Panc1 (cell line): ENCODE results near the gene ATP11C. TPM values are rescaled to one million over a fixed set of nuclear protein-coding genes. Genes with fewer than 3 reads are reported as not detected.

Experiments used
- ATAC-seq: fragments of 200-7000 bp; cut with Tn5 transposase; 2 replicates; pipeline ENCODE4 v1.9.1; 2020; ENCODE audit warnings: mild to moderate bottlenecking, moderate library complexity
- BruUV-seq: library from RNA; stranded (reverse); fragments of 400-500 nt; replicated peaks from 2 replicates; lab custom pipeline; 2021; lab: Mats Ljungman, UMichigan
- CTCF ChIA-PET: fragments of 300-600 bp; sonication (Branson Sonifier 250); formaldehyde crosslinking; loops from one replicate; lab custom pipeline; 2022; ENCODE audit warnings: antibody characterized with exemption; lab: Charles Lee
- POLR2A ChIA-PET: fragments of 300-600 bp; sonication (Branson Sonifier 250); formaldehyde crosslinking; loops from one replicate; lab custom pipeline; 2022; ENCODE audit warnings: antibody characterized with exemption; lab: Charles Lee
- DNase-seq: peaks from one replicate; pipeline ENCODE4 v3.0.0-alpha.2; 2010; ENCODE audit warnings: low read depth, low spot score
- H3K27ac ChIP-seq: 2 replicates; pipeline ENCODE4 v1.5.1; 2011; ENCODE audit warnings: mild to moderate bottlenecking, low read length, inconsistent platforms
- H3K27me3 ChIP-seq: fragments of 200-500 bp; sonication (Bioruptor generic); 2 replicates; pipeline ENCODE4 v1.6.0; 2014; ENCODE audit warnings: low read length, inconsistent platforms; ENCODE audit not compliant: control insufficient read depth, insufficient read depth
- H3K36me3 ChIP-seq: fragments of 200-500 bp; sonication (Bioruptor generic); 2 replicates; pipeline ENCODE4 v1.5.1; 2014; ENCODE audit warnings: inconsistent platforms, mild to moderate bottlenecking, low read length, moderate library complexity; ENCODE audit not compliant: control insufficient read depth, insufficient read depth
- H3K4me1 ChIP-seq: 2 replicates; pipeline ENCODE4 v1.5.1; 2011; ENCODE audit warnings: inconsistent platforms, mild to moderate bottlenecking, low read length, moderate library complexity; ENCODE audit not compliant: control insufficient read depth, insufficient read depth
- H3K4me3 ChIP-seq, 2 experiments: 2 replicates each; pipeline ENCODE4 v1.5.1; 2011 to 2012; ENCODE audit warnings: low read depth in 2 of 2, low read length in 2 of 2, mild to moderate bottlenecking in 2 of 2, inconsistent platforms in 1 of 2, moderate library complexity in 1 of 2
- H3K9me3 ChIP-seq: fragments of 200-500 bp; sonication (Bioruptor generic); 2 replicates; pipeline ENCODE4 v1.5.1; 2014; ENCODE audit warnings: low read depth, mild to moderate bottlenecking, inconsistent platforms, low read length, moderate library complexity; ENCODE audit not compliant: control insufficient read depth, insufficient read depth
- CTCF ChIP-seq: fragments of 450-650 bp; IDR thresholded peaks from 2 replicates; pipeline ENCODE4 v1.5.1; 2017; ENCODE audit warnings: mild to moderate bottlenecking
- POLR2AphosphoS5 ChIP-seq: IDR thresholded peaks from 2 replicates; pipeline ENCODE4 v1.6.1; 2012; ENCODE audit warnings: mild to moderate bottlenecking, low read depth, low read length, moderate library complexity
- REST ChIP-seq, 2 experiments: IDR thresholded peaks; 2 replicates each; pipeline ENCODE4 v1.6.1; 2011 to 2012; ENCODE audit warnings: low read depth in 2 of 2, control low read depth in 1 of 2, low read length in 1 of 2, mild to moderate bottlenecking in 1 of 2, moderate library complexity in 1 of 2; ENCODE audit not compliant: insufficient read depth in 1 of 2
- SIN3A ChIP-seq: IDR thresholded peaks from 2 replicates; pipeline ENCODE4 v1.6.1; 2012; ENCODE audit warnings: low read depth, mild to moderate bottlenecking, low read length, moderate library complexity, borderline replicate concordance; ENCODE audit not compliant: insufficient read depth
- TCF7L2 ChIP-seq: IDR thresholded peaks from 2 replicates; pipeline ENCODE4 v1.6.1; 2011; ENCODE audit warnings: mild to moderate bottlenecking, low read depth, low read length, inconsistent platforms
- in situ Hi-C: cut with HindIII; loops from 2 replicates; pipeline ENCODE4 v1.10.0; 2016; ENCODE audit warnings: low sequenced_read_pairs, low pct_unique_long_range_greater_than_20kb
- intact Hi-C: fragments of 100-400 bp; cut with micrococcal nuclease; formaldehyde crosslinking; loops from one replicate; pipeline ENCODE4 v1.10.0; 2022; ENCODE audit not compliant: unreplicated experiment
- total RNA-seq: library from RNA; stranded (reverse); gene quantifications from one replicate; pipeline ENCODE4 v1.2.1, GENCODE V29; 2021; ENCODE audit not compliant: unreplicated experiment

ATP11C gene
- total RNA-seq, 1 experiment from 2014 or later, result 61.3 TPM

GRCh38 chrX:139738581-139738980 lies 194.3 kb downstream of the ATP11C start:
- TF ChIP-seq CTCF (no peak), POLR2AphosphoS5 (no peak), REST (IDR thresholded peaks at IDR 0.05; ENCODE audit: insufficient read depth in 1 of 2, low read depth in 2 of 2, low read length in 1 of 2) (no peak), SIN3A (no peak), TCF7L2 (no peak)
- Histone ChIP-seq H3K27ac (no peak overlapping the region), H3K4me1 (no peaks in the 10 kb centered on the region), H3K36me3 (peaks cover 3% of the 10 kb centered on the region), H3K9me3 (no peaks in the 10 kb centered on the region), H3K4me3 (no peak overlapping the region), H3K27me3 (no peaks in the 10 kb centered on the region)
- intact Hi-C loops (no loop called here), in situ Hi-C loops (no loop called here)
- ATAC-seq, result no peak
- ChIA-PET CTCF (no interaction called here), POLR2A (no interaction called here)
- BruUV-seq, result no TSS peak
- no peak for DNase-seq

GRCh38 chrX:139736151-139736550 lies 196.7 kb downstream of the ATP11C start:
- ATAC-seq, result no peak
- TF ChIP-seq SIN3A (no peak), TCF7L2 (no peak), REST (IDR thresholded peaks at IDR 0.05; ENCODE audit: insufficient read depth in 1 of 2, low read depth in 2 of 2, low read length in 1 of 2) (no peak), CTCF (no peak), POLR2AphosphoS5 (no peak)
- H3K27ac ChIP-seq, result no peak overlapping the region
- H3K9me3 ChIP-seq, result no peaks in the 10 kb centered on the region
- ChIA-PET POLR2A (no interaction called here), CTCF (no interaction called here)
- in situ Hi-C loops (no loop called here), intact Hi-C loops (no loop called here)
- no peak for DNase-seq
- H3K4me1 ChIP-seq, result no peaks in the 10 kb centered on the region
- no peak overlapping the region for H3K4me3 ChIP-seq
- H3K27me3 ChIP-seq, result no peaks in the 10 kb centered on the region
- BruUV-seq, result no TSS peak
- H3K36me3 ChIP-seq, result peaks cover 3% of the 10 kb centered on the region
